GM12878 (cell line): ENCODE data around the gene NRP2. TPM values are rescaled to one million over a fixed set of nuclear protein-coding genes. Genes with fewer than 3 reads are reported as not detected.

Experiments
- ATAC-seq: fragments of 200-7000 bp; cut with Tn5 transposase; 3 replicates; pipeline ENCODE4 v1.9.1; 2020; ENCODE audit warnings: mild to moderate bottlenecking, moderate library complexity
- BruUV-seq: library from RNA; stranded (reverse); fragments of 400-500 nt; replicated peaks from 2 replicates; lab custom pipeline; 2021; lab: Mats Ljungman, UMichigan
- CTCF ChIA-PET: fragments of 300-600 bp; sonication (Branson Sonifier 250); formaldehyde crosslinking; extraction: SDS; loops from one replicate; lab custom pipeline; 2021; ENCODE audit warnings: inconsistent platforms; lab: Yijun Ruan, JAX
- POLR2A ChIA-PET: fragments of 350-600 bp; formaldehyde crosslinking; extraction: SDS; loops from one replicate; lab custom pipeline; 2021; ENCODE audit warnings: inconsistent platforms; lab: Charles Lee
- RAD21 ChIA-PET: fragments of 300-600 bp; sonication (Branson Sonifier 250); formaldehyde crosslinking; loops from one replicate; lab custom pipeline; 2023; ENCODE audit warnings: antibody characterized with exemption; ENCODE audit not compliant: unreplicated experiment; lab: Charles Lee
- SMC1A ChIA-PET: fragments of 300-600 bp; sonication (Branson Sonifier 250); formaldehyde crosslinking; loops from one replicate; lab custom pipeline; 2023; ENCODE audit not compliant: unreplicated experiment, uncharacterized antibody; lab: Charles Lee
- DNase-seq: peaks from one replicate; pipeline ENCODE4 v3.0.0-alpha.2; 2011; ENCODE audit warnings: low read depth, low spot score
- FAIRE-seq: peaks from 3 replicates; lab custom pipeline; 2011; peaks lifted over from hg19 to GRCh38; lab: Jason Lieb, UNC
- H2AFZ ChIP-seq: 2 replicates; pipeline ENCODE4 v1.6.0; 2011; ENCODE audit warnings: low read depth, low read length, control low read depth; ENCODE audit not compliant: control insufficient read depth
- H3K27ac ChIP-seq: 2 replicates; pipeline ENCODE4 v1.5.1; 2011; ENCODE audit warnings: control low read depth; ENCODE audit not compliant: control insufficient read depth, insufficient read depth
- H3K27me3 ChIP-seq, 2 experiments: replicated peaks in 1 of 2; 2 replicates each; pipeline versions ENCODE4 v1.6.0 to v1.6.1; 2011; ENCODE audit warnings: low read length in 1 of 2; ENCODE audit not compliant: control insufficient read depth in 2 of 2, insufficient read depth in 2 of 2
- H3K36me3 ChIP-seq, 2 experiments: 2 replicates each; pipeline ENCODE4 v1.5.1; 2011; ENCODE audit warnings: low read length in 1 of 2; ENCODE audit not compliant: control insufficient read depth in 2 of 2, insufficient read depth in 2 of 2
- H3K4me1 ChIP-seq: 2 replicates; pipeline ENCODE4 v1.6.1; 2011; ENCODE audit warnings: mild to moderate bottlenecking, low read length, moderate library complexity, mixed read lengths; ENCODE audit not compliant: control insufficient read depth, insufficient read depth
- H3K4me2 ChIP-seq: 2 replicates; pipeline ENCODE4 v1.6.0; 2011; ENCODE audit warnings: control low read depth; ENCODE audit not compliant: control insufficient read depth, insufficient read depth
- H3K4me3 ChIP-seq: fragments of 200-600 bp; sonication (generic); 2 replicates; pipeline ENCODE4 v1.5.1; 2016
- H3K79me2 ChIP-seq: 2 replicates; pipeline ENCODE4 v1.6.0; 2011; ENCODE audit warnings: low read length; ENCODE audit not compliant: control insufficient read depth, insufficient read depth
- H3K9ac ChIP-seq: 2 replicates; pipeline ENCODE4 v1.8.0; 2011; ENCODE audit warnings: low read length, control low read depth, mixed read lengths; ENCODE audit not compliant: control insufficient read depth, insufficient read depth
- H3K9me3 ChIP-seq: replicated peaks from 3 replicates; pipeline ENCODE4 v1.5.1; 2011; ENCODE audit warnings: mild to moderate bottlenecking, low read length; ENCODE audit not compliant: control insufficient read depth, insufficient read depth
- H4K20me1 ChIP-seq: 2 replicates; pipeline ENCODE4 v1.6.0; 2011; ENCODE audit not compliant: control insufficient read depth, insufficient read depth
- CREB1 ChIP-seq: IDR thresholded peaks from 2 replicates; pipeline ENCODE4 v1.6.1; 2012; ENCODE audit warnings: low read depth, mild to moderate bottlenecking, inconsistent platforms
- MXI1 ChIP-seq: fragments of 150-350 bp; IDR thresholded peaks from 2 replicates; pipeline ENCODE4 v1.6.1; 2011; ENCODE audit warnings: low read depth, mild to moderate bottlenecking, inconsistent platforms, low read length, improper control_type of control experiment
- NFYA ChIP-seq: IDR thresholded peaks from 2 replicates; pipeline ENCODE4 v1.6.1; 2011; ENCODE audit warnings: low read depth, mild to moderate bottlenecking, low read length, improper control_type of control experiment, borderline replicate concordance
- RELA ChIP-seq: fragments of 450-650 bp; IDR thresholded peaks from 2 replicates; pipeline ENCODE4 v1.8.0; 2014; ENCODE audit warnings: borderline replicate concordance; ENCODE audit not compliant: partially characterized antibody
- STAT1 ChIP-seq: fragments of 450-650 bp; conservative IDR thresholded peaks from 2 replicates; pipeline ENCODE4 v1.6.1; 2014; ENCODE audit warnings: antibody characterized with exemption, mild to moderate bottlenecking
- TCF3 ChIP-seq: IDR thresholded peaks from 2 replicates; pipeline ENCODE4 v1.6.1; 2012; ENCODE audit warnings: low read depth, mild to moderate bottlenecking, low read length, borderline replicate concordance; ENCODE audit not compliant: insufficient read depth
- WGBS: methylation state at CpG from one replicate; pipeline ENCODE4 v1.1.6; 2016; ENCODE audit warnings: low lambda C conversion rate; ENCODE audit not compliant: insufficient replicate concordance, insufficient coverage; ENCODE audit errors: missing lambda C conversion rate; 5-methylcytosine and 5-hydroxymethylcytosine counted together
- in situ Hi-C: fragments of 300-500 bp; cut with MboI; formaldehyde crosslinking; loops from 9 replicates; pipeline ENCODE4 v1.14.3; 2018; ENCODE audit warnings: mixed read lengths
- intact Hi-C: fragments of 100-400 bp; cut with micrococcal nuclease; formaldehyde crosslinking; loops from one replicate; pipeline ENCODE4 v1.14.2; 2022; ENCODE audit not compliant: unreplicated experiment
- polyA plus RNA-seq, 11 experiments: library from polyadenylated mRNA; depleted of rRNA in 4 of 11; unstranded in 6 of 11; stranded (reverse) in 5 of 11; fragments of >200 nt; fragmentation: Nextera tagmentation in 4 of 11; fragmentation: Illumina TruSeq in 1 of 11; extraction: Ambion mirVana in 4 of 11; extraction: Trizol in 1 of 11; gene quantifications; 1 replicate in 1 of 11; 2 replicates in 10 of 11; pipeline versions ENCODE4 v1.2.1 to v1.2.3, GENCODE V29; 2011 to 2016; ENCODE audit warnings: inconsistent platforms in 2 of 11, missing spikeins in 2 of 11, low read depth in 1 of 11
- total RNA-seq, 4 experiments: library from RNA; depleted of rRNA in 3 of 4; stranded (reverse); fragments of >200 nt in 3 of 4; fragmentation: Illumina TruSeq in 1 of 4; extraction: Trizol in 1 of 4; gene quantifications; 2 replicates each; pipeline versions ENCODE4 v1.2.1 to v1.2.3, GENCODE V29; 2013 to 2021
- TF ChIP-seq, protein P1 (sequence below), 3 experiments: IDR thresholded peaks in 2 of 3; conservative IDR thresholded peaks in 1 of 3; 2 replicates each; pipeline ENCODE4 v1.5.1; 2011; ENCODE audit warnings: low read depth in 3 of 3, low read length in 3 of 3, mild to moderate bottlenecking in 3 of 3, control low read depth in 2 of 3, moderate library complexity in 2 of 3, inconsistent platforms in 1 of 3, mixed read lengths in 1 of 3; ENCODE audit not compliant: control insufficient read depth in 2 of 3, insufficient read depth in 1 of 3; ENCODE audit errors: extremely low read depth in 1 of 3
- TF ChIP-seq, protein P2 (sequence below): fragments of 450-650 bp; IDR thresholded peaks from 2 replicates; pipeline ENCODE4 v1.6.1; 2017; ENCODE audit warnings: mild to moderate bottlenecking, low read depth, inconsistent platforms; ENCODE audit not compliant: poor library complexity, severe bottlenecking
- TF ChIP-seq, protein P3 (sequence below): fragments of 450-650 bp; IDR thresholded peaks from 2 replicates; pipeline ENCODE4 v1.6.1; 2017; ENCODE audit warnings: borderline replicate concordance
- TF ChIP-seq, protein P4 (sequence below): fragments of 450-650 bp; IDR thresholded peaks from 2 replicates; pipeline ENCODE4 v1.6.1; 2018; ENCODE audit warnings: borderline replicate concordance, mild to moderate bottlenecking; ENCODE audit not compliant: partially characterized antibody

NRP2 gene
- total and polyA plus RNA-seq, 10 of the 15 experiments (the other 5 are each of a cell fraction or from before 2014, with no cell fraction given) = 0.06 to 1.2 (median 0.46) TPM

DNA sequence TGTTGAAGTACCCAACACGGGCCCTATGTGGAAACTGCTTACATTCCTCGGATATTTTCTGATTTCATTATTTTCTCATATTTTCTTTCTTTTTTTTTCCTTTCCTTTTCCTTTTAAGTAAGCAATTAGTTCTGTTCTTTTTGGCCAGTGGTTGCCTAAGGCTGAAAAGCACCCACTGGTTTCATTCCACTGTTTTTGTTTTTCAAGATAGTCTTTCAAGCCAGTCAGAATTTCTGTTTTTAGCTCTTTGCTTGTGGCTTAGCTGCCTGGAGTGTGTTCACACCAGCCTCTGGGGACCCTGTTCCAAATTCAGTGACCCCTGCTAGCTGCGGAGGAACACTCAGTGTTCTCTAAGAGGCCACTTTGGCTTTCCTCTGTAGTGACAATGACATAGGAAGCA is 73.6 kb downstream of the NRP2 start:
- CTCF ChIA-PET = interaction anchor here (0.9 to 1.4 kb wide), 2 partner anchors 12 to 80 kb away, joined by 3 read pairs; no protein-coding TSS in a partner anchor
- no peak for ATAC-seq
- no peaks in the 10 kb centered on the region for H3K36me3 ChIP-seq
- no peaks in the 10 kb centered on the region for H3K9me3 ChIP-seq
- POLR2A ChIA-PET = no interaction called here
- TF ChIP-seq, protein P1, sequence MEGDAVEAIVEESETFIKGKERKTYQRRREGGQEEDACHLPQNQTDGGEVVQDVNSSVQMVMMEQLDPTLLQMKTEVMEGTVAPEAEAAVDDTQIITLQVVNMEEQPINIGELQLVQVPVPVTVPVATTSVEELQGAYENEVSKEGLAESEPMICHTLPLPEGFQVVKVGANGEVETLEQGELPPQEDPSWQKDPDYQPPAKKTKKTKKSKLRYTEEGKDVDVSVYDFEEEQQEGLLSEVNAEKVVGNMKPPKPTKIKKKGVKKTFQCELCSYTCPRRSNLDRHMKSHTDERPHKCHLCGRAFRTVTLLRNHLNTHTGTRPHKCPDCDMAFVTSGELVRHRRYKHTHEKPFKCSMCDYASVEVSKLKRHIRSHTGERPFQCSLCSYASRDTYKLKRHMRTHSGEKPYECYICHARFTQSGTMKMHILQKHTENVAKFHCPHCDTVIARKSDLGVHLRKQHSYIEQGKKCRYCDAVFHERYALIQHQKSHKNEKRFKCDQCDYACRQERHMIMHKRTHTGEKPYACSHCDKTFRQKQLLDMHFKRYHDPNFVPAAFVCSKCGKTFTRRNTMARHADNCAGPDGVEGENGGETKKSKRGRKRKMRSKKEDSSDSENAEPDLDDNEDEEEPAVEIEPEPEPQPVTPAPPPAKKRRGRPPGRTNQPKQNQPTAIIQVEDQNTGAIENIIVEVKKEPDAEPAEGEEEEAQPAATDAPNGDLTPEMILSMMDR (IDR thresholded peaks at IDR 0.05 in 2 of 3, conservative IDR thresholded peaks at IDR 0.05 in 1 of 3; ENCODE audit: control insufficient read depth in 2 of 3, extremely low read depth in 1 of 3, insufficient read depth in 1 of 3, low read depth in 3 of 3, low read length in 3 of 3) = no peak
- TF ChIP-seq MXI1 = no peak
- no peak for TF ChIP-seq TCF3
- no peak for TF ChIP-seq RELA
- TF ChIP-seq, protein P2, sequence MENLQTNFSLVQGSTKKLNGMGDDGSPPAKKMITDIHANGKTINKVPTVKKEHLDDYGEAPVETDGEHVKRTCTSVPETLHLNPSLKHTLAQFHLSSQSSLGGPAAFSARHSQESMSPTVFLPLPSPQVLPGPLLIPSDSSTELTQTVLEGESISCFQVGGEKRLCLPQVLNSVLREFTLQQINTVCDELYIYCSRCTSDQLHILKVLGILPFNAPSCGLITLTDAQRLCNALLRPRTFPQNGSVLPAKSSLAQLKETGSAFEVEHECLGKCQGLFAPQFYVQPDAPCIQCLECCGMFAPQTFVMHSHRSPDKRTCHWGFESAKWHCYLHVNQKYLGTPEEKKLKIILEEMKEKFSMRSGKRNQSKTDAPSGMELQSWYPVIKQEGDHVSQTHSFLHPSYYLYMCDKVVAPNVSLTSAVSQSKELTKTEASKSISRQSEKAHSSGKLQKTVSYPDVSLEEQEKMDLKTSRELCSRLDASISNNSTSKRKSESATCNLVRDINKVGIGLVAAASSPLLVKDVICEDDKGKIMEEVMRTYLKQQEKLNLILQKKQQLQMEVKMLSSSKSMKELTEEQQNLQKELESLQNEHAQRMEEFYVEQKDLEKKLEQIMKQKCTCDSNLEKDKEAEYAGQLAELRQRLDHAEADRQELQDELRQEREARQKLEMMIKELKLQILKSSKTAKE = no peak
- TF ChIP-seq NFYA = no peak
- TF ChIP-seq, protein P3, sequence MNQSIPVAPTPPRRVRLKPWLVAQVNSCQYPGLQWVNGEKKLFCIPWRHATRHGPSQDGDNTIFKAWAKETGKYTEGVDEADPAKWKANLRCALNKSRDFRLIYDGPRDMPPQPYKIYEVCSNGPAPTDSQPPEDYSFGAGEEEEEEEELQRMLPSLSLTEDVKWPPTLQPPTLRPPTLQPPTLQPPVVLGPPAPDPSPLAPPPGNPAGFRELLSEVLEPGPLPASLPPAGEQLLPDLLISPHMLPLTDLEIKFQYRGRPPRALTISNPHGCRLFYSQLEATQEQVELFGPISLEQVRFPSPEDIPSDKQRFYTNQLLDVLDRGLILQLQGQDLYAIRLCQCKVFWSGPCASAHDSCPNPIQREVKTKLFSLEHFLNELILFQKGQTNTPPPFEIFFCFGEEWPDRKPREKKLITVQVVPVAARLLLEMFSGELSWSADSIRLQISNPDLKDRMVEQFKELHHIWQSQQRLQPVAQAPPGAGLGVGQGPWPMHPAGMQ = no peak
- TF ChIP-seq, protein P4, sequence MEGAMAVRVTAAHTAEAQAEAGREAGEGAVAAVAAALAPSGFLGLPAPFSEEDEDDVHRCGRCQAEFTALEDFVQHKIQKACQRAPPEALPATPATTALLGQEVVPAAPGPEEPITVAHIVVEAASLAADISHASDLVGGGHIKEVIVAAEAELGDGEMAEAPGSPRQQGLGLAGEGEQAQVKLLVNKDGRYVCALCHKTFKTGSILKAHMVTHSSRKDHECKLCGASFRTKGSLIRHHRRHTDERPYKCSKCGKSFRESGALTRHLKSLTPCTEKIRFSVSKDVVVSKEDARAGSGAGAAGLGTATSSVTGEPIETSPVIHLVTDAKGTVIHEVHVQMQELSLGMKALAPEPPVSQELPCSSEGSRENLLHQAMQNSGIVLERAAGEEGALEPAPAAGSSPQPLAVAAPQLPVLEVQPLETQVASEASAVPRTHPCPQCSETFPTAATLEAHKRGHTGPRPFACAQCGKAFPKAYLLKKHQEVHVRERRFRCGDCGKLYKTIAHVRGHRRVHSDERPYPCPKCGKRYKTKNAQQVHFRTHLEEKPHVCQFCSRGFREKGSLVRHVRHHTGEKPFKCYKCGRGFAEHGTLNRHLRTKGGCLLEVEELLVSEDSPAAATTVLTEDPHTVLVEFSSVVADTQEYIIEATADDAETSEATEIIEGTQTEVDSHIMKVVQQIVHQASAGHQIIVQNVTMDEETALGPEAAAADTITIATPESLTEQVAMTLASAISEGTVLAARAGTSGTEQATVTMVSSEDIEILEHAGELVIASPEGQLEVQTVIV = no peak
- no peak for TF ChIP-seq STAT1
- no peak for TF ChIP-seq CREB1
- TF ChIP-seq, all 136 proteins: peak for 0
- FAIRE-seq = no peak
- H3K27ac ChIP-seq = no peak overlapping the region
- no peaks in the 10 kb centered on the region; a peak in 2 of 4 replicates for H3K27me3 ChIP-seq
- intact Hi-C loops (no loop called here), in situ Hi-C loops (no loop called here)
- no peaks in the 10 kb centered on the region for H4K20me1 ChIP-seq
- H3K79me2 ChIP-seq = no peaks in the 10 kb centered on the region
- SMC1A ChIA-PET = interaction anchor here (1.1 kb wide), 1 partner anchor 191 kb away, joined by 3 read pairs; no protein-coding TSS in a partner anchor
- H3K4me2 ChIP-seq = no peak overlapping the region
- 48% methylated on average over 3 of the region's 3 CpGs for WGBS
- RAD21 ChIA-PET = no interaction called here
- no TSS peak for BruUV-seq
- no peak overlapping the region for H2AFZ ChIP-seq
- H3K4me1 ChIP-seq = no peaks in the 10 kb centered on the region
- H3K9ac ChIP-seq = no peak overlapping the region
- H3K4me3 ChIP-seq = no peak overlapping the region
- no peak for DNase-seq
